Stimulated activated CD8-positive, alpha-beta memory T cell treated with anti-CD3 and anti-CD28 coated beads, Interleukin-7, amount 100 ng/mL, for 1 hour (primary cell): ENCODE results near the gene SLC7A6OS.

Experiments
- DNase-seq, 2 donors: peaks; one replicate each; pipeline ENCODE4 v3.0.0-alpha.2; 2020; ENCODE audit warnings: low read depth in 2 of 2

The SLC7A6OS gene

GRCh38 chr16:68279726-68280558 is 30.8 kb downstream of the SLC7A6OS start:
- DNase-seq = no peak

- DNase-seq = no peak
Observed at GRCh38 chr16:68276223-68276622, 34.5 kb downstream of the SLC7A6OS start.

DNA sequence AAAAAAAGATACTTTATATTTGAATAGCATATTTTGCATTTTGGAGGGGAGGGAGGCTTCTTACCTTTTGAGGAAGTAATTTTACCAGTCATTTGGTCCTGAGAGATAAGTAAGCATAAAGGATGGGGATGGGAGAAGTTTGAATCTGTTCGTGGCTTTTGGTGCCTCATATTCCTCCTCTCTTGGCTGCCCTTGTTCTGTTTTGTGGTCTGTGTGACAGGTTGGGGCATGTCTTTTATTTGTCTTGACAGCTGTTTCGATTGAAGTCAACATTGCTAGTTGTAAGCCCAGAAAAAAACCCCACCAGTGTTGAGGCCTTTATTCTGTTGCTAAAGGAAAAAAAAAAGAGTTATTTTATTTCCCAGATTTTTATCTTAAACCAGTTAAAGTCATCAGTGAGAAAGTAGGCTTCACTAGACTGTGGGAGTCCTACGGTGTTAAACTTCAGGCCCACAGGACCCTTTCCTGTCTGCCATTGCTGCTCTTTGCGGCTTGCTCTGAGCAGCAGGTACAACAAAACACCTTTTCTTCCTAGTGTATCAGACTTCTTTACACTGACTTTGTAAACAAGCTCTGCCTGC is 35.0 kb downstream of the SLC7A6OS start:
- DNase-seq = no peak

GRCh38 chr16:68274441-68274840 is 36.3 kb downstream of the SLC7A6OS start:
- DNase-seq = no peak

DNA sequence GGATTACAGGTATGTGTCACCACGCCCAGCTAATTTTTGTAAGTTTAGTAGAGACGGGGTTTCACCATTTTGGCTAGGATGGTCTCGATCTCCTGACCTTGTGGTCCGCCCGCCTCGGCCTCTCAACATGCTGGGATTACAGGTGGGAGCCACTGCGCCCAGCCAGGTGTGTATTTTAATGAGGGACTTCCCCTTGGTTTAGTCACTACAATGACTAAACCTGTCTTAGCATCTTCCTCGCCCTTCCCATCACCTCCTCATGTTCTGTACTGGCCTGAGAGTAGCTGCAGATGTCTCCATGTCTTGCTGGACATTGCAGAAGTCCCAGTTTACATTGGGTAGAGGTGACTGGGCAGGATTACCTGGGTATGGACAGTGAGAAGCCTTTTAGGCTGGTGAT is 36.9 kb downstream of the SLC7A6OS start:
- no peak for DNase-seq

DNA sequence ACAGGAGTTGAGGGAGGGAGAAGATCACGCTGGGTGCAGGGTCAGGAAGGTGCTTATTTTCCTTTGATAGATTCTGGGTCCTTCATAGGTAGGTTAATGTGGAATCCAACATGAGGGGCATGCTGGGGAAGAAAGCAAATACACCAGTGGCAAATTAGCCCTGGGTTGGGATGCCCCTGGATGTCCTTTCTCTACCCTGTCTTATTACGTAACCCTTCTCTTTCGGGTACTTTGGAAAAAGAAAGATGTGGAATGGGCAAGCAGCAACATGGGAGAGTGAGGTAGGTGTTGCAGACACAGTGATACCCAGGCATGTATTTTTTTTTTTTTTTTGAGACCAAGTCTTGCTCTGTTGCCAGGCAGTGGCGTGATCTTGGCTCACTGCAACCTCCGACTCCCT is 37.3 kb downstream of the SLC7A6OS start:
- DNase-seq = no peak

- DNase-seq = no peak
Observed at GRCh38 chr16:68272507-68273209, 38.1 kb downstream of the SLC7A6OS start.

DNA sequence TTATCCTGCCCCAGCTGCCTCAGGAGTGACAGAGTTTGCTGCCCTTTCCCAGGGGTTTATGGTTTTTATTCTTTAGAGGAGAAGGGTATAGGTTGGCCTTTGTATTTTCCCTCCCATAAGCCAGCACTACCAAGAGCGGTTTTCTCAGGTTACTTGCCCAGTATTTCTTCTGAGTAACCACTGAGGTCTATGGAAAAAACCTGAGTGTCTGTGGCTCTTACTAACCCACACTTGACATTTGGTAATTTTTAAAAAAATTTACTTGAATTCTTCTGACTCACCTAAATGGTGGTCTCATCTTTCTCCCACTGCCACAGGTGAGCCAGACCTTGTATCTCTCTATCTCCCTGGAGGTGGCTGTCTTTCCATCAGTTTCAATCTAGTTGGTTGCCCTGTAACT is 40.4 kb downstream of the SLC7A6OS start:
- DNase-seq = no peak

GRCh38 chr16:68269793-68270192 is 41.0 kb downstream of the SLC7A6OS start:
- no peak for DNase-seq

- no peak for DNase-seq
Observed at GRCh38 chr16:68267612-68268405, 42.9 kb downstream of the SLC7A6OS start.

DNA sequence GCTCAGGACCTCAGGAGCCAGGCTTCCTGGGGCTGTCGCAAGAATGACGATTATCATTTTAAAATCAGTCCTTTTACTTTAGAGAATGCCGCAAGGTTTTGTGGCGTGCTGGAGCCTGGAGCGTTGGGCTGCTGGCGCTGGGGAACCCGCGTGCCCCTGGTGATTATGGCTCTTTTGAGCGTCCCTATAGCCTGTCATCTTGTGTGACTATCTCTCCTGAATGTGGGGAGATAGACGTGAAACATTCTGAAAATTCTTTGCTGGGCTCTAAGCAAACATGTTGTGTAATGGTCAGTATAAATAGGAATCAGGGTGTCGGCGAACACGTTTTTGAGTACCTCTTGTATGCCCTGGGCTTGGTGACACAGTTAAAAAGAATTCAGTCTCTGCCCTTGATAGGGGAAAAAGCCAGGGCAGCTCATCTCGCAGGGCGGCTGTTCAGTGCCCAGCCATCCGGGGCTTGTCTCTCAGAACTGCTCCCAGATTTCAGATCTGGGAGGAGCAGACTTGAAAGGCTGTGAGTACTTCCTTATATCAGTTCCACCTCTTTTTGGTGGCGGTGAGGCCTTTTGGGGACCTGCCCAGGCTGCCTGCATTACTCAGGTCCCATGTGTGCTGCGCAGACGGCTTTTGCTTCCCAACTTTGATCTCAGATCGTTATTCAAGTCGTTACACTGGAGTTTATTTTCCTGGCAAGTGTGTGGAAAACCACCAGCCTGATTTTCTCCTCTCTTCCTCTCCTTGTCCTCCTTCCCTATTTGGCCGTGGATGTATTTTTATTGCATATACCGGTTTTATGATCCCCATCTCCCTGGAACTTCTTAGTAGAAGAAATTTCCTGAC is 45.4 kb downstream of the SLC7A6OS start:
- DNase-seq = no peak

DNA sequence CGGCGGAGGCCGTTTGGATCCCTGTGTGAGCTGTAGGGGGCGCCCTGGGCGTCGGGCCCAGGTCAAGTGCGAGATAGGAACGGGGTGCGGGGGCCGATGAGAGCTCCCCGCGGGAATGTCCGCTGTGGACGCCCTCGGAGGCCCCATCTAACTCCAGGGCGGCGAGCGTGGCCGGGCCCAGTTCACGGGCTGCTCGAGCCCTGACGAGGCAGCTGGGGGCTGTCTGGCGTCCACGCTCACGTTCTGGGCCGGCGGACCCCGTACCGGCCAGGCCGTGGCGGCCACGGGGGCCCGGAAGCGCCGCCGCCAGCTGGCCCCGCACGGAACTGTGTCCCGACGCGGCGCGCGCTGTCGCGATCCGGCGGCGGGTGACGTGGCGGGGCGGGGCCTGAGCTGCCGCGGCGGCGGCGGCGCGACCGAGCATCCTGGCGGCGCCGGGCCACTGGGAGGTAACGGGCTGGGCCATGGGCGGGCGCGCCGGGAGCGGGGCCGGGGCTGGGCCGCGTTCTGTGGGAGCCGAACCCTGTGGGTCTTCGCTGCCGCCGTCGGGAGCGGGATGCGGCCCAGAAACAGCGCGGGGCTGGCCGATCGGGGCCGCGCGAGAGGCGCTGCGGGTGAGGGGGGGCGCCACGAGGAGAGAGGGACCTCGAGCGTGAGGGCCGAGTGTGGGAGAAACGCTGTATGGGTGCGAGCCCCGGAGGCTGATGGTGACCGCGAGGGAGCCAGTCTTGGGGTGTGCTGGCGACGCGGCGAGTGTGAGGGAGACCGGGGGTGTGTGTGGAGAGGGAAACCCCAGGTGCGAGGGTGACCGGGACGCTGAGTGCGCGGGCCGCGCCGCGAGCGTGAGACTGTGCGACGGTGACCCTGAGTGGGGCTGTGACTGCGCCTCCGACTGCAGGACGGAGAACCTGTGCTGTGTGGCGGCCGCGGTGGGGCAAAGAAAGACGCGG is 46.3 kb downstream of the SLC7A6OS start, which contains the start of gene SLC7A6:
Gene SLC7A6 (plus strand): TSS at position 399 of the 950 bp plus-strand sequence. CDS start 10,201 bp downstream, outside the sequence.
- DNase-seq = peak; percentile 61

- DNase-seq = no peak
Observed at GRCh38 chr16:68263559-68264127, 47.1 kb downstream of the SLC7A6OS start.

GRCh38 chr16:68259007-68259825 is 51.5 kb downstream of the SLC7A6OS start:
- no peak for DNase-seq

- DNase-seq = no peak
Observed at GRCh38 chr16:68257906-68258800, 52.6 kb downstream of the SLC7A6OS start.

- DNase-seq = no peak
Observed at GRCh38 chr16:68257251-68257905, 53.4 kb downstream of the SLC7A6OS start.

GRCh38 chr16:68255712-68256111 is 55.0 kb downstream of the SLC7A6OS start:
- DNase-seq = no peak
